ENCODE measurements around the gene SCN8A.

Gene SCN8A

GRCh38 chr12:51744957-51745356 is 153.9 kb downstream of the SCN8A start:
- Histone ChIP-seq H3K27ac (ENCODE audit: low read depth, low read length) (no peak overlapping the region), H3K4me3 (ENCODE audit: low read length) (no peak overlapping the region), H3K9ac (ENCODE audit: low read length) (no peak overlapping the region), H3K36me3 (ENCODE audit: control insufficient read depth, insufficient read depth, low read length) (no peaks in the 10 kb centered on the region), H3K27me3 (ENCODE audit: control insufficient read depth, insufficient read depth, low read length) (no peaks in the 10 kb centered on the region), H3K4me1 (ENCODE audit: control insufficient read depth, insufficient read depth, low read length) (no peaks in the 10 kb centered on the region)

- Histone ChIP-seq H3K27me3 (ENCODE audit: control insufficient read depth, insufficient read depth, low read length) (no peaks in the 10 kb centered on the region), H3K36me3 (ENCODE audit: control insufficient read depth, insufficient read depth, low read length) (no peaks in the 10 kb centered on the region), H3K27ac (ENCODE audit: low read depth, low read length) (no peak overlapping the region), H3K9ac (ENCODE audit: low read length) (no peak overlapping the region), H3K4me1 (ENCODE audit: control insufficient read depth, insufficient read depth, low read length) (no peaks in the 10 kb centered on the region), H3K4me3 (ENCODE audit: low read length) (no peak overlapping the region)
These were observed 155.4 kb downstream of the SCN8A start for GRCh38 chr12:51746416-51746815.

GRCh38 chr12:51748235-51748634 is 157.2 kb downstream of the SCN8A start:
- Histone ChIP-seq H3K36me3 (ENCODE audit: control insufficient read depth, insufficient read depth, low read length) (no peaks in the 10 kb centered on the region), H3K27ac (ENCODE audit: low read depth, low read length) (no peak overlapping the region), H3K4me3 (ENCODE audit: low read length) (no peak overlapping the region), H3K4me1 (ENCODE audit: control insufficient read depth, insufficient read depth, low read length) (peaks cover 7% of the 10 kb centered on the region), H3K27me3 (ENCODE audit: control insufficient read depth, insufficient read depth, low read length) (no peaks in the 10 kb centered on the region), H3K9ac (ENCODE audit: low read length) (no peak overlapping the region)

- no peak overlapping the region for H3K27ac ChIP-seq (ENCODE audit: low read depth, low read length)
- H3K27me3 ChIP-seq (ENCODE audit: control insufficient read depth, insufficient read depth, low read length) = no peaks in the 10 kb centered on the region
- H3K9ac ChIP-seq (ENCODE audit: low read length) = no peak overlapping the region
- H3K36me3 ChIP-seq (ENCODE audit: control insufficient read depth, insufficient read depth, low read length) = no peaks in the 10 kb centered on the region
- H3K4me3 ChIP-seq (ENCODE audit: low read length) = no peak overlapping the region
- peaks cover 7% of the 10 kb centered on the region for H3K4me1 ChIP-seq (ENCODE audit: control insufficient read depth, insufficient read depth, low read length)
These were observed 158.4 kb downstream of the SCN8A start for GRCh38 chr12:51749206-51749985.

- Histone ChIP-seq H3K9ac (ENCODE audit: low read length) (no peak overlapping the region), H3K4me1 (ENCODE audit: control insufficient read depth, insufficient read depth, low read length) (peaks cover 7% of the 10 kb centered on the region), H3K27ac (ENCODE audit: low read depth, low read length) (no peak overlapping the region), H3K36me3 (ENCODE audit: control insufficient read depth, insufficient read depth, low read length) (no peaks in the 10 kb centered on the region), H3K27me3 (ENCODE audit: control insufficient read depth, insufficient read depth, low read length) (no peaks in the 10 kb centered on the region), H3K4me3 (ENCODE audit: low read length) (no peak overlapping the region)
These were observed 158.9 kb downstream of the SCN8A start for GRCh38 chr12:51749986-51750317.

GRCh38 chr12:51751661-51752060 is 160.6 kb downstream of the SCN8A start:
- peaks cover 7% of the 10 kb centered on the region for H3K4me1 ChIP-seq (ENCODE audit: control insufficient read depth, insufficient read depth, low read length)
- H3K27ac ChIP-seq (ENCODE audit: low read depth, low read length) = peak overlapping the region; percentile 27
- H3K9ac ChIP-seq (ENCODE audit: low read length) = no peak overlapping the region
- H3K36me3 ChIP-seq (ENCODE audit: control insufficient read depth, insufficient read depth, low read length) = no peaks in the 10 kb centered on the region
- H3K27me3 ChIP-seq (ENCODE audit: control insufficient read depth, insufficient read depth, low read length) = no peaks in the 10 kb centered on the region
- H3K4me3 ChIP-seq (ENCODE audit: low read length) = no peak overlapping the region

GRCh38 chr12:51752234-51752889 is 161.3 kb downstream of the SCN8A start:
- Histone ChIP-seq H3K4me1 (ENCODE audit: control insufficient read depth, insufficient read depth, low read length) (peaks cover 7% of the 10 kb centered on the region), H3K4me3 (ENCODE audit: low read length) (no peak overlapping the region), H3K36me3 (ENCODE audit: control insufficient read depth, insufficient read depth, low read length) (no peaks in the 10 kb centered on the region), H3K27me3 (ENCODE audit: control insufficient read depth, insufficient read depth, low read length) (no peaks in the 10 kb centered on the region), H3K27ac (ENCODE audit: low read depth, low read length) (peak overlapping the region; percentile 27), H3K9ac (ENCODE audit: low read length) (no peak overlapping the region)

GRCh38 chr12:51753980-51754675 is 163.1 kb downstream of the SCN8A start:
- Histone ChIP-seq H3K27me3 (ENCODE audit: control insufficient read depth, insufficient read depth, low read length) (no peaks in the 10 kb centered on the region), H3K36me3 (ENCODE audit: control insufficient read depth, insufficient read depth, low read length) (no peaks in the 10 kb centered on the region), H3K4me1 (ENCODE audit: control insufficient read depth, insufficient read depth, low read length) (peaks cover 7% of the 10 kb centered on the region), H3K9ac (ENCODE audit: low read length) (no peak overlapping the region), H3K27ac (ENCODE audit: low read depth, low read length) (no peak overlapping the region), H3K4me3 (ENCODE audit: low read length) (no peak overlapping the region)

GRCh38 chr12:51755251-51755650 is 164.2 kb downstream of the SCN8A start:
- H3K27ac ChIP-seq (ENCODE audit: low read depth, low read length) = no peak overlapping the region
- no peaks in the 10 kb centered on the region for H3K36me3 ChIP-seq (ENCODE audit: control insufficient read depth, insufficient read depth, low read length)
- H3K9ac ChIP-seq (ENCODE audit: low read length) = no peak overlapping the region

GRCh38 chr12:51759175-51759574 is 168.1 kb downstream of the SCN8A start:
- no peaks in the 10 kb centered on the region for H3K36me3 ChIP-seq (ENCODE audit: control insufficient read depth, insufficient read depth, low read length)
- no peak overlapping the region for H3K4me3 ChIP-seq (ENCODE audit: low read length)
- no peaks in the 10 kb centered on the region for H3K27me3 ChIP-seq (ENCODE audit: control insufficient read depth, insufficient read depth, low read length)
- H3K9ac ChIP-seq (ENCODE audit: low read length) = no peak overlapping the region
- no peak overlapping the region for H3K27ac ChIP-seq (ENCODE audit: low read depth, low read length)
- no peaks in the 10 kb centered on the region for H3K4me1 ChIP-seq (ENCODE audit: control insufficient read depth, insufficient read depth, low read length)

More at GRCh38 chr12:51755251-51755650, 164.2 kb downstream of the SCN8A start:
- no peak overlapping the region for H3K4me3 ChIP-seq (ENCODE audit: low read length)
- H3K27me3 ChIP-seq (ENCODE audit: control insufficient read depth, insufficient read depth, low read length) = no peaks in the 10 kb centered on the region
- H3K4me1 ChIP-seq (ENCODE audit: control insufficient read depth, insufficient read depth, low read length) = peaks cover 7% of the 10 kb centered on the region

GRCh38 chr12:51759695-51760094 is 168.7 kb downstream of the SCN8A start:
- H3K36me3 ChIP-seq (ENCODE audit: control insufficient read depth, insufficient read depth, low read length) = no peaks in the 10 kb centered on the region
- H3K4me3 ChIP-seq (ENCODE audit: low read length) = no peak overlapping the region
- H3K4me1 ChIP-seq (ENCODE audit: control insufficient read depth, insufficient read depth, low read length) = no peaks in the 10 kb centered on the region
- no peak overlapping the region for H3K9ac ChIP-seq (ENCODE audit: low read length)
- no peak overlapping the region for H3K27ac ChIP-seq (ENCODE audit: low read depth, low read length)
- no peaks in the 10 kb centered on the region for H3K27me3 ChIP-seq (ENCODE audit: control insufficient read depth, insufficient read depth, low read length)

- Histone ChIP-seq H3K9ac (ENCODE audit: low read length) (no peak overlapping the region), H3K4me1 (ENCODE audit: control insufficient read depth, insufficient read depth, low read length) (no peaks in the 10 kb centered on the region), H3K4me3 (ENCODE audit: low read length) (no peak overlapping the region), H3K27me3 (ENCODE audit: control insufficient read depth, insufficient read depth, low read length) (no peaks in the 10 kb centered on the region), H3K27ac (ENCODE audit: low read depth, low read length) (no peak overlapping the region), H3K36me3 (ENCODE audit: control insufficient read depth, insufficient read depth, low read length) (no peaks in the 10 kb centered on the region)
These were observed 169.2 kb downstream of the SCN8A start for GRCh38 chr12:51760231-51760630.
